HL-60/S4 treated with phorbol 12-myristate 13-acetate at 8.2 ng/mL for 4 days and 3 days (cell line): ENCODE measurements around the gene MEF2B.
"Not testable (repeated sequence)": the region's sequence is repeated elsewhere in the genome, so short reads cannot be mapped to it uniquely, and the experiment has no call there.

ENCODE experiments used
- in situ Hi-C: fragments of 300-500 bp; cut with MboI; formaldehyde crosslinking; loops from 2 replicates; pipeline ENCODE4 v1.15.0; 2022; ENCODE audit warnings: low sequenced_read_pairs

The MEF2B gene

DNA sequence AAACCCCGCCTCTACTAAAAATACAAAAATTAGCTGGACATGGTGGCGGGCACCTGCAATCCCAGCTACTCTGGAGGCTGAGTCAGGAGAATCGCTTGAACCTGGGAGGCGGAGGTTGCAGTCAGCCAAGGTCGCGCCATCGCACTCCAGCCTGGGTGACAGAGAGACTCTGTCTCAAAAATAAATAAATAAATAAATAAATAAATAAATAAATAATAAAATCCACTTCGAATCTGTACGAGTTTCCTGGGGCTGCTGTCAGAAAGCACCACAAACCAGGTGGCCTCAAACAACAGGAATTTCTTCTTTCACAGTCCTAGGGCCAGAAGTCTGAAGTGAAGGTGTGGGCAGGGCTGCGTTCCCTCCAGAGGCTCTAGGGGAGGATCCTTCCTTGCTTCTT is 67.5 kb downstream of the MEF2B start:
- in situ Hi-C loops = not testable (repeated sequence)

GRCh38 chr19:19101540-19101939 is 68.5 kb downstream of the MEF2B start:
- in situ Hi-C loops = no loop called here

GRCh38 chr19:19098703-19099632 is 71.1 kb downstream of the MEF2B start:
- in situ Hi-C loops = no loop called here

DNA sequence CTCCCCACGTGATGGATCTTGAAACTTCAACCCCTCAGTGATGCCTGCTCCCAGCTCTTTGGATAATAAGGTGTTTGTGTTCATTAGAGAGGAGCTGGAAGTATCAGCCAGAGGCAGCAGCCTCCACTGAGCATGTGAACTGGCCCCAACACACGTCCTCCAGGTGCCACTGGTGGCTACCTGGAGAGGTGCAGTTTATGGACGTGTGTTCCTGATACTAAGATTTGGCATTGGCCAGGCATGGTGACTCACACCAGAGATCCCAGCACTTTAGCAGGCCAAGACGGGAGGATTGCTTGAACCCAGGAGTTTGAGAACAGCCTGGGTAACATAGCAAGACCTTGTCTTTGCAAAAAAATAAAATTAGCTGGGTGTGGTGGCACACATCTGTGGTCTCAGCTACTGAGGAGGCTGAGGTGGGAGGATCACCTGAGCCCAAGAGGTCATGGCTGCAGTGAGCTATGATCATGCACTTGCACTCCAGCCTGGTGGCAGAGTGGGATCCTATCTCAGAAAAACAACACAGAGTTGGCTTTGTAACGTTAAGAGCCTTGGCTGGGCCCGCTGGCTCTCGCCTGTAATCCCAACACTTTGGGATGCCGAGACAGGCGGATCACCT is 71.9 kb downstream of the MEF2B start:
- in situ Hi-C loops = no loop called here

- in situ Hi-C loops = no loop called here
These were observed 73.1 kb downstream of the MEF2B start for GRCh38 chr19:19096641-19097627.

DNA sequence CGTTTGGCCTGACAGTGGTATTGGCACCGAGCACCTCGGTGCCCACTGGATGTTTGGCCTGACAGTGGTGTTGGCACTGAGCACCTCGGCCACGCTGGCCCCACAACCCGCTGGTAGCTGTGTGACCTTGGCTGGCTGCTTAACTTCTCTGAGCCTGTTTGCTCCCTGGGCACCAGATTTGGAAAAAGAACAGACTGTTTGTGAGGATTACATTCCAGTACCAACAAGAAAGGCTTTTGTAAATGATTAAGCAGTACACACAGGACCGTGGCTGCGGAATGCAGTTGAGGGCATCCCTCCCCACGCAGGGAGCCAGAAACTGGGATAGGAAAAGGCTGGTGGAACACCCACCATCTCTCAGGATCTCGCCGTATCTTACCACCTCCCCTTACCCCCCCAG is 74.4 kb downstream of the MEF2B start:
- in situ Hi-C loops = no loop called here
